GM12878 (cell line): Measurements from ENCODE around the gene RANGRF. TPM values are rescaled to one million over a fixed set of nuclear protein-coding genes. Genes with fewer than 3 reads are reported as not detected.

Source experiments
- ATAC-seq: fragments of 200-7000 bp; cut with Tn5 transposase; 3 replicates; pipeline ENCODE4 v1.9.1; 2020; ENCODE audit warnings: mild to moderate bottlenecking, moderate library complexity
- BruUV-seq: library from RNA; stranded (reverse); fragments of 400-500 nt; replicated peaks from 2 replicates; lab custom pipeline; 2021; lab: Mats Ljungman, UMichigan
- CTCF ChIA-PET: fragments of 300-600 bp; sonication (Branson Sonifier 250); formaldehyde crosslinking; extraction: SDS; loops from one replicate; lab custom pipeline; 2021; ENCODE audit warnings: inconsistent platforms; lab: Yijun Ruan, JAX
- POLR2A ChIA-PET: fragments of 350-600 bp; formaldehyde crosslinking; extraction: SDS; loops from one replicate; lab custom pipeline; 2021; ENCODE audit warnings: inconsistent platforms; lab: Charles Lee
- RAD21 ChIA-PET: fragments of 300-600 bp; sonication (Branson Sonifier 250); formaldehyde crosslinking; loops from one replicate; lab custom pipeline; 2023; ENCODE audit warnings: antibody characterized with exemption; ENCODE audit not compliant: unreplicated experiment; lab: Charles Lee
- SMC1A ChIA-PET: fragments of 300-600 bp; sonication (Branson Sonifier 250); formaldehyde crosslinking; loops from one replicate; lab custom pipeline; 2023; ENCODE audit not compliant: unreplicated experiment, uncharacterized antibody; lab: Charles Lee
- DNase-seq: peaks from one replicate; pipeline ENCODE4 v3.0.0-alpha.2; 2011; ENCODE audit warnings: low read depth, low spot score
- FAIRE-seq: peaks from 3 replicates; lab custom pipeline; 2011; peaks lifted over from hg19 to GRCh38; lab: Jason Lieb, UNC
- H2AFZ ChIP-seq: 2 replicates; pipeline ENCODE4 v1.6.0; 2011; ENCODE audit warnings: low read depth, low read length, control low read depth; ENCODE audit not compliant: control insufficient read depth
- H3K27ac ChIP-seq: 2 replicates; pipeline ENCODE4 v1.5.1; 2011; ENCODE audit warnings: control low read depth; ENCODE audit not compliant: control insufficient read depth, insufficient read depth
- H3K27me3 ChIP-seq, 2 experiments: replicated peaks in 1 of 2; 2 replicates each; pipeline versions ENCODE4 v1.6.0 to v1.6.1; 2011; ENCODE audit warnings: low read length in 1 of 2; ENCODE audit not compliant: control insufficient read depth in 2 of 2, insufficient read depth in 2 of 2
- H3K36me3 ChIP-seq, 2 experiments: 2 replicates each; pipeline ENCODE4 v1.5.1; 2011; ENCODE audit warnings: low read length in 1 of 2; ENCODE audit not compliant: control insufficient read depth in 2 of 2, insufficient read depth in 2 of 2
- H3K4me1 ChIP-seq: 2 replicates; pipeline ENCODE4 v1.6.1; 2011; ENCODE audit warnings: mild to moderate bottlenecking, low read length, moderate library complexity, mixed read lengths; ENCODE audit not compliant: control insufficient read depth, insufficient read depth
- H3K4me2 ChIP-seq: 2 replicates; pipeline ENCODE4 v1.6.0; 2011; ENCODE audit warnings: control low read depth; ENCODE audit not compliant: control insufficient read depth, insufficient read depth
- H3K4me3 ChIP-seq: fragments of 200-600 bp; sonication (generic); 2 replicates; pipeline ENCODE4 v1.5.1; 2016
- H3K79me2 ChIP-seq: 2 replicates; pipeline ENCODE4 v1.6.0; 2011; ENCODE audit warnings: low read length; ENCODE audit not compliant: control insufficient read depth, insufficient read depth
- H3K9ac ChIP-seq: 2 replicates; pipeline ENCODE4 v1.8.0; 2011; ENCODE audit warnings: low read length, control low read depth, mixed read lengths; ENCODE audit not compliant: control insufficient read depth, insufficient read depth
- H3K9me3 ChIP-seq: replicated peaks from 3 replicates; pipeline ENCODE4 v1.5.1; 2011; ENCODE audit warnings: mild to moderate bottlenecking, low read length; ENCODE audit not compliant: control insufficient read depth, insufficient read depth
- H4K20me1 ChIP-seq: 2 replicates; pipeline ENCODE4 v1.6.0; 2011; ENCODE audit not compliant: control insufficient read depth, insufficient read depth
- CBX5 ChIP-seq: sonication (generic); IDR thresholded peaks from 2 replicates; pipeline ENCODE4 v1.6.1; 2016; ENCODE audit warnings: low read depth, moderate library complexity, mild to moderate bottlenecking, inconsistent platforms
- CHD1 ChIP-seq: IDR thresholded peaks from 2 replicates; pipeline ENCODE4 v1.6.1; 2012; ENCODE audit warnings: low read depth, low read length, improper control_type of control experiment
- CREB1 ChIP-seq: IDR thresholded peaks from 2 replicates; pipeline ENCODE4 v1.6.1; 2012; ENCODE audit warnings: low read depth, mild to moderate bottlenecking, inconsistent platforms
- ELK1 ChIP-seq: IDR thresholded peaks from 2 replicates; pipeline ENCODE4 v1.6.1; 2012; ENCODE audit warnings: low read depth, low read length, improper control_type of control experiment
- IRF4 ChIP-seq: IDR thresholded peaks from 2 replicates; pipeline ENCODE4 v1.6.1; 2011; ENCODE audit warnings: low read depth, low read length
- MEF2B ChIP-seq: fragments of 450-650 bp; IDR thresholded peaks from 2 replicates; pipeline ENCODE4 v1.6.1; 2018; ENCODE audit warnings: mild to moderate bottlenecking, moderate library complexity; ENCODE audit not compliant: partially characterized antibody, poor library complexity, severe bottlenecking
- MXI1 ChIP-seq: fragments of 150-350 bp; IDR thresholded peaks from 2 replicates; pipeline ENCODE4 v1.6.1; 2011; ENCODE audit warnings: low read depth, mild to moderate bottlenecking, inconsistent platforms, low read length, improper control_type of control experiment
- NRF1 ChIP-seq: conservative IDR thresholded peaks from 2 replicates; pipeline ENCODE4 v1.6.1; 2011; ENCODE audit warnings: mild to moderate bottlenecking, low read depth, low read length, improper control_type of control experiment
- PAX8 ChIP-seq: fragments of 450-650 bp; IDR thresholded peaks from 2 replicates; pipeline ENCODE4 v1.6.1; 2017; ENCODE audit warnings: mild to moderate bottlenecking, moderate library complexity
- POU2F2 ChIP-seq: IDR thresholded peaks from 3 replicates; pipeline ENCODE4 v1.6.1; 2011; ENCODE audit warnings: low read depth, mild to moderate bottlenecking, low read length, borderline replicate concordance
- PRDM15 ChIP-seq: fragments of 450-650 bp; formaldehyde crosslinking; IDR thresholded peaks from 2 replicates; pipeline ENCODE4 v1.4.0; 2020; ENCODE audit warnings: mild to moderate bottlenecking, moderate library complexity
- SIN3A ChIP-seq: IDR thresholded peaks from 2 replicates; pipeline ENCODE4 v1.6.1; 2012; ENCODE audit warnings: low read depth, low read length, improper control_type of control experiment
- STAT3 ChIP-seq: IDR thresholded peaks from 2 replicates; pipeline ENCODE4 v1.6.1; 2011; ENCODE audit warnings: low read depth, low read length, improper control_type of control experiment
- YY1 ChIP-seq: IDR thresholded peaks from 2 replicates; pipeline ENCODE4 v1.6.1; 2011; ENCODE audit warnings: low read depth, mild to moderate bottlenecking, low read length
- WGBS: methylation state at CpG from one replicate; pipeline ENCODE4 v1.1.6; 2016; ENCODE audit warnings: low lambda C conversion rate; ENCODE audit not compliant: insufficient replicate concordance, insufficient coverage; ENCODE audit errors: missing lambda C conversion rate; 5-methylcytosine and 5-hydroxymethylcytosine counted together
- in situ Hi-C: fragments of 300-500 bp; cut with MboI; formaldehyde crosslinking; loops from 9 replicates; pipeline ENCODE4 v1.14.3; 2018; ENCODE audit warnings: mixed read lengths
- intact Hi-C: fragments of 100-400 bp; cut with micrococcal nuclease; formaldehyde crosslinking; loops from one replicate; pipeline ENCODE4 v1.14.2; 2022; ENCODE audit not compliant: unreplicated experiment
- polyA plus RNA-seq, 11 experiments: library from polyadenylated mRNA; depleted of rRNA in 4 of 11; unstranded in 6 of 11; stranded (reverse) in 5 of 11; fragments of >200 nt; fragmentation: Nextera tagmentation in 4 of 11; fragmentation: Illumina TruSeq in 1 of 11; extraction: Ambion mirVana in 4 of 11; extraction: Trizol in 1 of 11; gene quantifications; 1 replicate in 1 of 11; 2 replicates in 10 of 11; pipeline versions ENCODE4 v1.2.1 to v1.2.3, GENCODE V29; 2011 to 2016; ENCODE audit warnings: inconsistent platforms in 2 of 11, missing spikeins in 2 of 11, low read depth in 1 of 11
- total RNA-seq, 4 experiments: library from RNA; depleted of rRNA in 3 of 4; stranded (reverse); fragments of >200 nt in 3 of 4; fragmentation: Illumina TruSeq in 1 of 4; extraction: Trizol in 1 of 4; gene quantifications; 2 replicates each; pipeline versions ENCODE4 v1.2.1 to v1.2.3, GENCODE V29; 2013 to 2021
- TF ChIP-seq, protein P1 (sequence below): IDR thresholded peaks from 2 replicates; pipeline ENCODE4 v1.6.1; 2011; ENCODE audit warnings: borderline replicate concordance, low read depth, mild to moderate bottlenecking, moderate library complexity, low read length; ENCODE audit not compliant: insufficient read depth, poor library complexity, severe bottlenecking
- TF ChIP-seq, protein P2 (sequence below): IDR thresholded peaks from 2 replicates; pipeline ENCODE4 v1.6.1; 2012; ENCODE audit warnings: mild to moderate bottlenecking, low read depth, low read length

Gene RANGRF
- total and polyA plus RNA-seq, 10 of the 15 experiments (the other 5 are each of a cell fraction or from before 2014, with no cell fraction given) = 30.1 to 181 (median 61.4) TPM

GRCh38 chr17:8324132-8324531, 35.7 kb downstream of the RANGRF start:
- Histone ChIP-seq H3K4me2 (no peak overlapping the region), H3K9ac (no peak overlapping the region), H3K36me3 (no peaks in the 10 kb centered on the region), H3K27me3 (peaks cover 2 to 10% of the 10 kb centered on the region in 2 experiments; a peak in 3 of 4 replicates), H4K20me1 (no peaks in the 10 kb centered on the region), H3K9me3 (no peaks in the 10 kb centered on the region), H3K27ac (no peak overlapping the region), H3K4me1 (0 out of 2 replicates have a peak, but pooled peaks cover 2% of the 10 kb centered on the region), H3K4me3 (no peak overlapping the region), H3K79me2 (no peaks in the 10 kb centered on the region), H2AFZ (no peak overlapping the region)
- CTCF ChIA-PET = interaction anchor here (1.4 kb wide), 1 partner anchor 250 kb away, joined by 3 read pairs; no protein-coding TSS in a partner anchor
- BruUV-seq = no TSS peak
- POLR2A ChIA-PET = no interaction called here
- FAIRE-seq (no peak), DNase-seq (no peak), ATAC-seq (no peak)
- in situ Hi-C loops (no loop called here), intact Hi-C loops (no loop called here)
- SMC1A ChIA-PET = no interaction called here
- RAD21 ChIA-PET = no interaction called here
- 48% methylated on average over 5 of the region's 5 CpGs for WGBS
- TF ChIP-seq YY1 (no peak), MXI1 (no peak), STAT3 (no peak), MEF2B (no peak), ELK1 (no peak), SIN3A (no peak), IRF4 (no peak), NRF1 (no peak), PRDM15 (CRISPR knock-in tag) (no peak), PAX8 (no peak), CREB1 (no peak), CHD1 (no peak), CBX5 (no peak), POU2F2 (no peak)
- TF ChIP-seq, protein P1, sequence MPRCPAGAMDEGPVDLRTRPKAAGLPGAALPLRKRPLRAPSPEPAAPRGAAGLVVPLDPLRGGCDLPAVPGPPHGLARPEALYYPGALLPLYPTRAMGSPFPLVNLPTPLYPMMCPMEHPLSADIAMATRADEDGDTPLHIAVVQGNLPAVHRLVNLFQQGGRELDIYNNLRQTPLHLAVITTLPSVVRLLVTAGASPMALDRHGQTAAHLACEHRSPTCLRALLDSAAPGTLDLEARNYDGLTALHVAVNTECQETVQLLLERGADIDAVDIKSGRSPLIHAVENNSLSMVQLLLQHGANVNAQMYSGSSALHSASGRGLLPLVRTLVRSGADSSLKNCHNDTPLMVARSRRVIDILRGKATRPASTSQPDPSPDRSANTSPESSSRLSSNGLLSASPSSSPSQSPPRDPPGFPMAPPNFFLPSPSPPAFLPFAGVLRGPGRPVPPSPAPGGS = no peak
- TF ChIP-seq, protein P2, sequence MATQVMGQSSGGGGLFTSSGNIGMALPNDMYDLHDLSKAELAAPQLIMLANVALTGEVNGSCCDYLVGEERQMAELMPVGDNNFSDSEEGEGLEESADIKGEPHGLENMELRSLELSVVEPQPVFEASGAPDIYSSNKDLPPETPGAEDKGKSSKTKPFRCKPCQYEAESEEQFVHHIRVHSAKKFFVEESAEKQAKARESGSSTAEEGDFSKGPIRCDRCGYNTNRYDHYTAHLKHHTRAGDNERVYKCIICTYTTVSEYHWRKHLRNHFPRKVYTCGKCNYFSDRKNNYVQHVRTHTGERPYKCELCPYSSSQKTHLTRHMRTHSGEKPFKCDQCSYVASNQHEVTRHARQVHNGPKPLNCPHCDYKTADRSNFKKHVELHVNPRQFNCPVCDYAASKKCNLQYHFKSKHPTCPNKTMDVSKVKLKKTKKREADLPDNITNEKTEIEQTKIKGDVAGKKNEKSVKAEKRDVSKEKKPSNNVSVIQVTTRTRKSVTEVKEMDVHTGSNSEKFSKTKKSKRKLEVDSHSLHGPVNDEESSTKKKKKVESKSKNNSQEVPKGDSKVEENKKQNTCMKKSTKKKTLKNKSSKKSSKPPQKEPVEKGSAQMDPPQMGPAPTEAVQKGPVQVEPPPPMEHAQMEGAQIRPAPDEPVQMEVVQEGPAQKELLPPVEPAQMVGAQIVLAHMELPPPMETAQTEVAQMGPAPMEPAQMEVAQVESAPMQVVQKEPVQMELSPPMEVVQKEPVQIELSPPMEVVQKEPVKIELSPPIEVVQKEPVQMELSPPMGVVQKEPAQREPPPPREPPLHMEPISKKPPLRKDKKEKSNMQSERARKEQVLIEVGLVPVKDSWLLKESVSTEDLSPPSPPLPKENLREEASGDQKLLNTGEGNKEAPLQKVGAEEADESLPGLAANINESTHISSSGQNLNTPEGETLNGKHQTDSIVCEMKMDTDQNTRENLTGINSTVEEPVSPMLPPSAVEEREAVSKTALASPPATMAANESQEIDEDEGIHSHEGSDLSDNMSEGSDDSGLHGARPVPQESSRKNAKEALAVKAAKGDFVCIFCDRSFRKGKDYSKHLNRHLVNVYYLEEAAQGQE = no peak
